ENCODE measurements around the gene SCFD2.

Gene SCFD2

DNA sequence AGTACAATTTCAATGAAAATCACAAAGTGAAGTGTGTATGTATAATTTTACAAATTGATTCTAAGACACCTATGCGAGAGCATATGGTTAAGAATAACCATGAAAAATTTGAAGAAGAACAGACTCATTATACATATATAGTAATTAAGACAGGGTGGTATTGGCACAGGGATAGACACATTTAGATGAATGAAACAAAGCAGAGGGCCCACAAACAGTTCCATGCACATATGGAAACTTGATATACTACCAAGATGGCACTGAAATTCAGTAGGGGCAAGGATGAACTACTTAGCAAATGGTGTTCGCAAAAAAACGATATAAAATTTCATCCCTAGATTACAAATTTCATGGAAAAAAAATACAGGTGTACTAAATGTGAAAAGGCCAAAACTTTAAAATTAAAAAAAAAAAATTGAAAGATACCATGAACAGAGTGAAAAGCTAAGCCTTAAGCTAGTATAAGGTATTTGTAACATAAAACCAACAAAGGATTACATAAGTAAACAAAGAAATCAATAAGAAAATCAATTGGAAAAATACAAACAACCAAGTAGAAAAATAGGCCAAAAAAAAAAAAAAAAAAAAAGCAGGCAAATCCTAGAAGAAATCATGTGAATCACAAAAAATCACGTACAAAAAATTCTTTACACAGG is 418.3 kb downstream of the SCFD2 start:
- no peak for FAIRE-seq

DNA sequence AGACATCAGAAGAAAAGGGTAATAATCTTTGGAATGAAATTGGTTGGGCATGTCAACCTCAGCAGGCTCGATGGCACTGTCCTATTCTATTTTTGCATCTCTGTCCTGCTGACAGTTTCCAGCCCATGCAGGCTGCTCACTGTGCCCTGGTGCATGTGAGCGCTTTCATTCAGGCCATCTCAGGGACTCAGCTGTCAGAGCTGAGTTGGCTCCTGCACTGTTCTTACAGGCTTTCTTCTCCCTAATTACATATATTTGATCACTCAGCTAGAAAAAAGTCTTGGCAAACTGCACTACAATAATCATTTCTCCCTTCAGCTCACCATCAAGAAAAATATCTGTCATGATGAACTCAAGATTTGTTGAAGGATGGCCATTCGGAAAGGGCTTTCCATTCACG is 419.0 kb downstream of the SCFD2 start:
- no peak for FAIRE-seq

DNA sequence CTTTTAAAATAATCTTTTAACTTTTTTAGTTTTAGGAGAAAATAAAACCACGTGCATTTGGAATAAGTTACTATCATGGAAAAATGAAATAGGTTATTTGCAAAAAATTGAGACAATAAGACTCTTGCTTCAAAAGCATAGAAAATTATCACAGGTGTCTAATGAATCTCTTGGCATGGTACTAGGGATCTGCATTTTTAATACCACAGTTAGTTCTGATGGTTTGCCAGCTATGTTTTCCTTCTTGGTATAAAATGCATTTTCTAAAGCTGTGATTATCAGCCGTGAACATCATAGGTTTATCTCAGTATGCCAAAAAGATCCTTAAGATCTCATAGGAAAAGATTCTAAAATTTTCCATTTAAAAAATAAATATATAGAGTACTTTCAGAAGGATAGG is 419.9 kb downstream of the SCFD2 start:
- no peak for FAIRE-seq

DNA sequence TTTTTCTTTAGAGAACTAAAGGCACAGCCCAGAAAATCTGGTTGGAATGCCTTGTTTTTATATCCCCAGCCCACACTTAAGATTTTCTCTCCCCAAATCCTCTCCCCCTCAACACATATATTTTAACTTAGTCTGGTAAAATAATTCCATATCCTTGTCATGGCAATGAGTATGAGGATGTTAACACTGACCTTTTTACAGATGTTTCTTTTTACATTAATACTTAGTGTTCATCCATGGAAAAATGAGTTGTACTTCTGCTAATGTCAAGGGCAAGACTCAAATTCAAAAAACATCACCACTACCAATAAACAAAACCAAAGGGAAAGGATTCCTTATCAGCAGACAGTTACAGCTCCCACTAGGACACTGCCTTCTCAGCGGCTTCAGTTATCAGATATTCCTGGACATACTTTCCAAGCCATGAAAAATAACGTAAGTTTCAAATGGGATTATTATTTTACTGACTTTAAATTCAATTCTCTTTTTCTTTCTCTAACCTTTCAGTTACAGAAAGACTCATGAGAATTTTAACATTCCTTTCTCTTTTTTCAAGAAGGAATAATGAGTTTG is 420.4 kb downstream of the SCFD2 start:
- FAIRE-seq: no peak

GRCh38 chr4:52943677-52944076 is 422.2 kb downstream of the SCFD2 start:
- no peak for FAIRE-seq

- FAIRE-seq: no peak
Measured at GRCh38 chr4:52942936-52943335, 422.9 kb downstream of the SCFD2 start.

- no peak for FAIRE-seq
Measured at GRCh38 chr4:52941450-52941849, 424.4 kb downstream of the SCFD2 start.

DNA sequence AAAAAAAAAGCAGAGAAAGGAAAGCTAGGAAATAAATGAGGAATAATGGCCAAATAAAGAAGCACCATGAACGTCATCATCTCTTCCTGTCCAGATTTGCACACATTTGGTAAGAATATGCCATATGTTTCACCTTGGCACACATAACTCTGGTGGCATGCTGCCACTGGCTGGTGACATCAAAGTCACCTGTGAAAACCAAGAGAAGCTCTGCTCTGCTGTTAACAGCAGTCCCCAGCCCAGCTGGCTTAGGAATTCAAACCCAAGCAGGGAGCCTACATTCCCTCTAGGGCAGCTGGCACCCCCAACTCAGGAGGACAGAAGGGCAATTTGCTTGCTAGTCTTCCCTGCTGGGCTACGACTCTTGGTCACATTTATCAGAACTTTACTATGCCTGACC is 426.1 kb downstream of the SCFD2 start:
- FAIRE-seq: no peak

DNA sequence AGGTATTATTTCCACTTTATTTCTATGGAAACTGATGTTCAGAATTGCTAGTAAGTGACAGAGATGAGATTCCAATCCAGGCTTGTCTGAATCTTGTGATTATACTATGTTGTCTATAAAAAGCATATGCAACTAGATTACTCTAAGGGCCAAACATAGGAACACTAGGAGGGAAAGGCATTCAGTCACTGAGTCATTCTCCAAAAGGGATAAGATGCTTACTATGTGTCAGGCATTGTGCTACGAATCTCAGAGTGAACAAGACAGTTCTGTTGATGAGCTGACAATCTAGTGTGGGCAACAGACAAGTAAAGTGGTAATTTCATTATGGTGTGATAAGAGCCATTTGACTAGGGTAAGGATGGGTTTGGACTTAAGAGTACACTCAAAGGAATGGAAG is 426.5 kb downstream of the SCFD2 start:
- FAIRE-seq: no peak

DNA sequence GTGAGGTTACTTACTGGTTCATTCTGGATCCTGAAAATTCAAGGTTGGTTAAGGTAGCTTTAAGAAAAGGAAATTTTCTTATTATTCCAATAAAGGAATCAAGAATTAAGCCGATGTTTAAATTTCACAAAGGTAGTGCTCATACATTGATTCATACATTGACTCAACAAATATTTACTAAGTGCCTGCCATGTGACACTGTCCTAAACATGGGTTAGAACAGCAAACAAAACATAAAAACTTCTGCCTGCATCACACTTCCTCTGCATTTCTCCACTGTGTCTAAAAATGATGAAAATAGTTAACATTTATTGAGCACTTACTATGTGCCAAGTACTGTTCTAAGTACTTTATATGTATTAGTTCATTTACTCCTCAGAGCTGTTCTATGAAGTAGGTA is 428.0 kb downstream of the SCFD2 start:
- no peak for FAIRE-seq

GRCh38 chr4:52936729-52937128 is 429.1 kb downstream of the SCFD2 start:
- FAIRE-seq: no peak

- no peak for FAIRE-seq
Measured at GRCh38 chr4:52935317-52935716, 430.5 kb downstream of the SCFD2 start.

GRCh38 chr4:52933738-52934137 is 432.1 kb downstream of the SCFD2 start:
- no peak for FAIRE-seq

DNA sequence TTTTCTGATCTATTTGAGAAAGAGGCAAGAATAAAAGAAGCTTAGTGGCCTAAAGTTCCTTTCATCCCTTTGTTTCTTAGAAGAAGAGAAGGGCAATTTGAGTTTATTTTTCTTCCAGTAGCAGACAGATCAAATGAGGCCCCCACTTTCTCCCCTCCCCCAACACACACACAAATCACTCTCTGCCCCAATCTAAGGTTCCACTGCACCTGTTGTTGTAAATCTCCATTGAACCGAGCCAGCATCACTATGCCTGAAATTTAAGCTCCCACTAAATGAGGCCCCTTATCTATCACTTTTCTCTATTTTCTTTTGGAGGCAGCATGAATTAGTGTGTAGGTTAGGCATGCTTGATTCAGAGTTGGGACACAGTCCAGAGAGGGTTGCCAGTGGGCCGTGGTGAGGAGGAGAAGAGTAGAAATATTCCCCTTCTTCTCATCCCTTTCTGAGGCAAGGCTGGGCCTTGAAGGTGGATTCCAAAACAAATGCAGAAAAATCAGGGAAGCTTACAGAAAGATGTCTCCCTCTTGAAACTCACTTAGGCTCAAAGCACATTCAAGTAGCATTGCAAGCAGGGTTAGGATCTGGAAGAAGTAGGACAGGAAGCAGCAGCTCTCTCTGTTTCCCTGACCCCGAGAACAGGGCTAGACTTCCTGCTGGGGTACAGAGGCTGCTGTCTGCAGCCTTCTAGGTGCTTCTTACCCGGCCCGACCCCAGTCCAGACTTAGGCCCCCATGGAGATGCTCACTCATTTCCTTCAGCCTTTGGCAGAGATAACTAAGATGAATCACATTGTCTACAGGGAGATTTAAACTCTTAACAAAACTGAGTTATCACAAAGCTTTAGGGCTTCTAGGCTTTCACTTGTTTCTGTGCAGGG is 433.0 kb downstream of the SCFD2 start:
- FAIRE-seq: no peak

DNA sequence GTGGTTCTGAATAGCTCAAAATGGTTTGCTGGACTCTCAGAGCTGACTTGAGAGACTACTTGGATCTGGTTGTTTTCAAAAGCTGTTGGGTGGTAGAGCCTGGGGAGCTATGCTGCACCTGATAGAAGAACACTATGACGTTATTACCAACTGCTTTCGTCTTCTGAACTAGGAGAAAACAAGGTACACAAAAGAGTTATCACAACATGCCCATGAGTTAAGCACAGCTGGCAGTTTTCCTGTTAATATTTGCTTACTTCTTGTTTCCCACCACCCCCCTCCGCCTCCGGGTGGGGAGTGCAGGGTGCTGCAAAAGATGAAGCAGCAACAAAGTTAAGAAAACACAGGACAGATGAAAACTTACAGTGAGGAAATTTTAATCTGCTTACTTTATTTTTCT is 434.6 kb downstream of the SCFD2 start:
- FAIRE-seq: no peak

DNA sequence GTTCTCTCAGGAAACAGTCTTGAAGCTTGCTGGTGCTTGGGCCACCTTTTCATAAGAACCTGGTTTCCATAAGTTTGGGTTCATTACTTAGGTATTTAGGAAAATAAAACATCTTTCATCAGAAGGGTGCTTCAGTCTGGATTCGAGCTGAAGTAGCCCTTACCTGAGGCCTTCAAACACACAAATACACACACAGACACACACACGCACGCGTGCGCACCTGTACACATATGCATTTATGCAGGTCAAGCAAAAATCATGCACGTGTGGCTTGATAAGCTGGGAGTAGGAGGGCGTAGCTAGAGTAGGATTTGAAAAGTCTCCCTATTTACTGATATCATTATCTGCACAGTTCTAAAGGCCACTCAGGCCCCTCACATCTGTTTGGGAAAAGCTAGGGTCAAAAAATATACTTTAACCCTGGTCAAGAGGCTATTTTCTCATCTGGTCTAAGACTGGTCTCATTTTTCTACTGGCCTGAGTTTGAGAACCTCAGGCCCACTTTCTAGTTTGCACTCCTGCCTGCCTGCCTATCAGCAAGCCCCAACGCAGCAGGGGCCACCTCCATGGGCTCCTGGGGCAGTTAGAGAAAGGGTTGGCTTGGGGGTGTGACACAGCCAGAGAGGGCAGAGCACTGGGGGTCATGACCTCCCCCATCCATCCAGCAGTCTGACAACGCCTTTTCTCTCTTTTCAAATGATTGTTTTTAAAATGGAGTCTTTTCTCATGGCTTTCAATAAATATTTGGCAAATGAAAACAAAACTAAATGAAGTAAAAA is 439.5 kb downstream of the SCFD2 start:
- FAIRE-seq: no peak

DNA sequence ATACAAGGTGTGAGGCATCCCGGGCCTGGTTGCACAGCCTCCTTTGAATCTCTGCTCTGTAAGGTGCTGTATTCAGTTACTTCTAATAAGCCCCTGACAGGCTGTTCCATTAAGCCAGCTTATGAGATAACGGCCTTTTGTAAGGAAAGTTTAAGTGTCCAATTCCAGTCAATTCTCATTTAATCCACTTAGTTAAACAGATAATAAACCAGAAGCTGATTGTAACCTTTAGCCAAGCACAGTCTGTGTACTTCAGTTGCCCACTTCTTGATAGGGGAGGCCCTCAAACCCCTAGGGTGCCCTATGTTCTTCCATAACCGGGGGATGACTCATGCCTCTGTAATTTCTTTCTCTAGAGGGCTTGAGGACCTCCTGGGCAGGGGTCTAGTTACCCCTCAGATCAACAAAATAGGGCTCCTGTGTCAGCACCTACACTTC is 440.3 kb downstream of the SCFD2 start:
- no peak for FAIRE-seq

DNA sequence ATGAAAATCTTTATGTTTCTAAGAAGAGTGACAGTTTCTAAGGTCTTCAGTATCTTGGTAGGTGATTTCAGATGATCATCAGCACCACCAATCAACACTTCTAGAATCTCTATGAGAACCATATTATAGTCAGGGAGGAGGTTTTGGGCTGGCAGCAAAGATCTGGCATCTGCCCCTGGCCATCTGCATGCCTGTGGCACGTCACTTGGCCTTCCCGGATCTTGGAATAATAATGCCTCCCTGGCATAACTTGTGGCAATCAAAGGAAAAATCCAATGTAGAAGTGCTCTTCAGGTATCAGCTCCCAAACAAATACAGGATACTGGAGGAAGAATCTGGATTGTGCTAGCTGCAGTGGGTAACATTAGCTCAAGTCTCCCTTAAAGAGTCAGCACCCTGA is 446.4 kb downstream of the SCFD2 start:
- no peak for FAIRE-seq

DNA sequence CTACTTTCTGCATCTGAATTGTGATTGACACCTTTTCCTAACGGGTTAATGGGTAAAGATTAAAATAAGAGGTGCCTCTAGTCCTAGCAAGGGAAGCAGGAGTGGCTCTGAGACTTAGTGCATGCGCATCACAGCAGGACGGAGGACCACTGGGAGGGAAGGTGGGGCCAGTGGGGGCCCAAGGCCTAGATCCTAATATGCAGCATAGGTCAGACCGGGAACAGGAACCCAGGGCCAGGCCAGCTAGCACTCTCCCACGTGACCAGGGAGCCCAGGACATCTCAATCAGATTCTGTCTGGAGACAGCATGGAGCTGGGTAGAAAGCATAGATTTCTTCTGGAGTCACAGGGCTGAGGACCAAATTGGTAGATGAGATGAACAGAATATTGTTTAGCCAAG is 448.0 kb downstream of the SCFD2 start:
- FAIRE-seq: no peak

- no peak for FAIRE-seq
Measured at GRCh38 chr4:52915730-52916300, 450.0 kb downstream of the SCFD2 start.

- FAIRE-seq: no peak
Measured at GRCh38 chr4:52915191-52915590, 450.7 kb downstream of the SCFD2 start.

GRCh38 chr4:52914051-52914605 is 451.7 kb downstream of the SCFD2 start:
- FAIRE-seq: no peak

DNA sequence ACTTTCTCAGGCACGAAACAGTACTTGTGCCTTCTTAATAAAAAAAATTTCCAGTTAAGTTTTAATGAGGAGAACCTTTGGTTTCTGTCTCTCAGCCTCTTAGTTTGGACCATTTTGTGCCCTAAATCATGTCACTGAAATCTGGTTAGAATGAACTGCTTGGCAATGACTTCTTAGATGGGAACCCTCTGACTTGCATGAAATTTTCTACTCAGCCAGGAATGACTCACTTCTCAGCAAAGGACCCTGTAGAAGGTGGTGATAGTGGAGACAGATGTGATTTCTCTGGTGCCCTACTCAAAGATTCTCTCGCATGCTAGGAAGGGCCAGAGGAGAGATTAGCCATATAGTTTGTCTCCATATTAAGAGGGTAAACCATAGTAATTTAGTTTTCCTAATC is 453.3 kb downstream of the SCFD2 start:
- FAIRE-seq: no peak

Measured in TTC549 (cell line).